Measurements from ENCODE around the gene KCNT2.

GRCh38 chr1:196403803-196404690 is 204.2 kb downstream of the KCNT2 start:
- TF ChIP-seq CTCF (IDR thresholded peaks at IDR 0.05; ENCODE audit: low read depth, low read length, missing input control), result no peak
- TF ChIP-seq YY1 (IDR thresholded peaks at IDR 0.05), result no peak
- no peak for TF ChIP-seq RXRA (IDR thresholded peaks at IDR 0.05)

Measured in liver (tissue), 3 donors.